Stimulated activated CD8-positive, alpha-beta memory T cell treated with anti-CD3 and anti-CD28 coated beads, Interleukin-4, amount 100 ng/mL, for 1 hour (primary cell): ENCODE data around the gene HOXA5.

ENCODE experiments used
- DNase-seq, 2 donors: peaks; one replicate each; pipeline ENCODE4 v3.0.0-alpha.2; 2020; ENCODE audit warnings: low read depth in 2 of 2, low spot score in 1 of 2

HOXA5 gene

DNA sequence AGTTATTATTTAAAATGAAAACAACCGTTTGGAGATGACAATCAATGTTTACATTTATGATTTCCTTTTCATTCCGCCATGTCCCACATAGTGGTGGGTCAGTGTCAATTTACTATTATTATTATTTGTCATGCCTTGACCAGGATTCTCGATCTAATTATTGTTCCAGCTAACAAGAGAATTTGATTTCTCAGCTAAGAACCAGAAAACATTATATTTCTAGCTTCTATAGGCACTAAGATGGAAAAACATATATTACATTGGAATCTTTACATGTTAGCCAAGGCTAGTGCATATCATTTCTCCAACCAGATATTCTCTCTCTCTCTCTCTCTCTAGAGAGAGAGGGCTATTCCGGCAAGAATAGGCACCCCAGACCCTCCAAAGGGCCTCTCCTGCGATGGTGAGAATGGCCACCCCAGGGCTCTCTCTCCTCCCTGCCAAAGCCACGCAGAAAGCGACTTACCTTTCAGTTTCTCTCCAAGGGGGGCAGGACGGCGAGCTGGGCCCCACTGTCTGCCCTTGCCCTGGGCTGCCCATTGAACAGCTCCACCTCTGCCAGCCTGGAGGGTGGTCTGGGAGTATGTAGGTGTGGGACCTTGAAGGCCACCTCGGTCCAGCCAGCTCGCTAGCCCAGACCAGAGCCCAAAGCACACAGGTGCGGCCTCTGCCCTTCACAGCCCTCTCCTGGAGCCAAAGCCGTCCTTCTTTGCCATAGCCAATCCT is 6.5 kb upstream of the HOXA5 start:
- no peak for DNase-seq

DNA sequence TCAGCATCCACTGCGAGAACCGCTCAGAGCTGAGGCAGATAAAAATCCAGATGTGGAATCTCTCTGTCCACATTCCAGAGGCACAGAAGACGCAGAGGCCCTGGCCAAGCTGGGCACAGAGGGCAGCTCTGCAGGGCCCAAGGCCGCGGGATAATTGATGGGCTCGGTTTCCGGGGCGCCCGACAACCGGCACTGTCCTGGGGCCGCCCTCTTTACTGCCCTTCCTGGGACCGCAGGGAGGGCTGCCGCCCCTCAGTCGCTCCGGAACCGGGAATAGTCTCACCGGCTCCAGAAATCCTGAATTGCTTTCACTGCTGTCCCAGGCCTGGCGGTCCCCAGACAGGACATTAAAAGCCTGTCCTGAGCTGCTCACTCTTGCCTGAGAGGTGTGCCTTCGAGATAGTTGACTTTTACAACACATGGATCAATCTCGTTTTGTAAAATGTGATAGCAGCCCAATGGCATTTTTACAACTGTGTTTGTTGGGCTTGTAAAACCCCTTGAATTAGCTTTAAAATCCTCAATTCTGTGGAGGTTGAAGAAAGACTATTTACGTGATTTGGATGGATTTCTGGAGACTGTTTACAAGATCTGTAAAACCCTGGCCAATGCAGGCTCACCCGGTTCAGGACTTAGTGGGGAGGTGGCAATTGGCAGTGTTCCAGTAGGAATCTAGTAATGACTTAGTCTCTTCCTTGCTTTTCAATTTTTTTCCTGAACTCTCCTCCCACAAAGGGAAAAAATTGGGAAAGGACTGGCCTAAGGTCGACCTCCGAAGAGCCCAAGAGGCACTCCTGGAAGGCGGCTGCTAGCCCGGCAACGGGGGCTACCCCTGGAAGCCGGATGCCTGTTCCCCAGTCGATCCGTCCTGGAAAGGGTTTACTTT is 5.5 kb upstream of the HOXA5 start:
- DNase-seq = no peak

DNA sequence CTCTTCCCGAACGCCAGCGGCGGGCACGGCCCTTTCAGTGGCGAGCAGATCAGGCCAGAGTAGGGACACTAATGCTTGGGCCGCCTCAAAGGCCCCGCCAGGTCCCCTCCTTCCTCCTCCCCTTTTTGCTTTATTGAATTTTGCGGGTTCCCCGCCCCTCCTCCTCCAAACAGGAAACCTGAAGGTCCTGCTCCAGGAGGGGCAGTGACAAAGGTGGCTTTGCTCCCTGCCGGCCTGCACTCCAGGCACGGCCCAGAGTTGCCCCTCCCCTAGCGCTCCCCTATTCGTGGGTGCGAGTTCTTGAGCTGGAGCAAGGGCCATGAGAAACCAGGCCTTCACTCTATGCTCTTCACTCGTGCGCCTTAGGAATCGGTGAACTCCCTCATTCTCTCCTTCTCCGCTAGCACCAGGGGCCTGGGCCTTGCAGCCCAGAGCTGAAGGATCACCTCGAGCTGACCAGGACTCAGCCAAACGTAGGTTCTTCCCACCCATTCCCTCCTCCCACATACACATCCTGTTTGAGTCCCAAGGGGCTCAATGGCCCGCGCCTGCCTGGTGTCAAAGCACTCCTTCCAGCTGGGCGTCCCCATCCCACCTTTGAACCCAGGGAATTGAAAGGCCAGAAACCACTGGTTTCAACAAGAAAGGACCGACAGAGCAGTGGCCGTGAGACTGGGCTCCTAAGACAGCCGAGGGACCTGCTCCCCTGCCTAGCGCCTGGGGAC is 4.7 kb upstream of the HOXA5 start:
- DNase-seq = no peak

DNA sequence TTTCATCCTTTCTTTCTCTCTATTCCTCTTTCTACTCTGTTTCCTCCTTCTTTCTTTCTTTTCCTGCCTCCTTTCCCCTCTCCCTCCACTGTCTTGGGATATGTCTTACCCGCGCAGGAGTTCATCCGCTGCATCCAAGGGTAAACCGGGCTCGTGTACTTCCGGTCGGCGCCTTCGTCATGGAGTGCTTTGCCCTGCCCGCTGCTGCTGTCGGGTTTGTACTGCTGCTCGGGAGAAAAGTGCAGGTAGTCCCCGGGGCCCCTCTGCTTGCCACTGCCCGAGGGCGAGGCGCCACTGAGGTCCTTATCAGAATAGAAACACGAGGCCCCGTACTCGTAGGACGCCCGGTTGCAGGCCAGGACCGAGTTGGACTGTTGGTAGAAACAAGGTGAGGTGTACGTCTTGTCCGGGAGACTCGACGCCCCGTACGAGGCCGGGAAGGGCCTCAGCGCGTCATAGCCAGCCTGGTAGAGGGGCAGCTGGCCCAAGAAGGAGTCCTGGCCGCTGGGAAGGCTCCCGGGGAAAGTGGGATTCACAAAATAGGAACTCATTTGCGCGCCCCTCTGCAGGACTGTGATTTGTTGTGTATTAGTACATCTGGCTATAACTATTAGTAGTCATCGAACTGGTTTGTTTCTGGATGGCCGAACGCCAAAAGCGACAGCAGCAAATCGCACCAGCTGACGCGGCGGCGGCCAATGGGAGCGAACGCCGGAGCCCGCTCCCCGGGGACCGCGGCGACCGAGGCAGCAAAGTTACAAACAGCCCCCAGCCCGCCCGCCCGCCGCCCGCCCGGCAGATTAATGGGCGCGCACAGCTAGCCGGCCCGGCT is 3.9 kb upstream of the HOXA5 start, which contains the start of gene HOXA6:
TSS of gene HOXA6 (minus strand) at position 576 of the 832 bp plus-strand sequence. CDS start at position 551, 25 bp downstream.
- no peak for DNase-seq

DNA sequence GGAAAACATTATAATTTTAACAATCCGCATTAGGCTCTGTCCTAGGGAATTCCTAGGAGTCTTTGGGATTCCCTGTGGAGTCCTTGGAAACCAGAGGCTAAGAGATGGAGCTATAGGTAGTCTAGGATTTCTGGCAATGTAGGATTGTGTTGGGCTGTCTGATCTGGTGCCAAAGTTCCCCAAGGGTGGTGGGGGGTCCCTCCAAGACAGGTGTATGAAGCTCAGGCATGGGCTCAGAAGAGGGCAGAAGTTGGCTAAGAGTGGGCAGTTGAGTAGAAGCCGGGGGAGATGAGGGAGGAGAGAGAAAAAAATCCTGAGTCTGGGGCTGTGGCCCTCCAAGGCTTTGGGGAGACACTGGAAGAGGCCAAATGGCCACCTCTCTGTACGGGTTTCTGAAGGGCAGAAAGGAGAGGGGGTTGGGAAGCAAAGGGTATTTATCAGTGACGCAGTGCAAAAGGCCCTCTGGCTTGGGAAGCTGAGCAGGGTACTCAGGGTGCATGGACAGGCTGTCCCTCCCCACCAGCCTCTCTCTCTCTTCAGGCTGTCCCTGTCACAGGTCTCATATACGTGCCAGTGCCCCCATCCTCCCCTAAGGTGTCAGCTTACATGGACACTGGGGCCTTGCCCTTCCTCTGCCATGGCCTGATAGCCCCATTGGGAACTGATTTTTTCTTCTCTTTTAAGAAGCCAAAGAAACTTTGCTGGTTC is 3.2 kb upstream of the HOXA5 start:
- no peak for DNase-seq

DNA sequence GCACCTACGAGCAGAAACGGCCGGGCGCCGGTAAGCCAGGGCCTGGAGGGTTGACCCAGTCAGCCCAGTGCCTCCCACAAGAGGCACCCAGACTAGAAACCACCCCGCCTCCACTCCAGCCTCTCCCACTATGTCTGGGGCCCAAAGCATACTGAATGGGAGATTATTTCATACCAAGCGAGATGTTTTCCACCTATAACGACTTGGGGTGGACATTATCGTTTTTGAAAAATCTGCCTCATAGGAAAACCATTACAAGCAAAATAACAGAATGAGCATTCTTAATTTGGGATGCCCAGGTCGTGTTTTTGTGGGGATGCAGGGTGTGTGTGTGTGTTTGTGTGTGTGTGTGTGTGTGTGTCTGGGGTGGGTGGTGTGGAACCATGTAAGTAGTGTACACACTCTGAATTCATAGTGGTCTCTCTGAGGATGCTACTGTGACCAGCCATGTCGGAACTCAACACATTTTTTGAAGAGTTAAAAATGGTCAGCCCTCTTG is 2.5 kb upstream of the HOXA5 start:
- no peak for DNase-seq

DNA sequence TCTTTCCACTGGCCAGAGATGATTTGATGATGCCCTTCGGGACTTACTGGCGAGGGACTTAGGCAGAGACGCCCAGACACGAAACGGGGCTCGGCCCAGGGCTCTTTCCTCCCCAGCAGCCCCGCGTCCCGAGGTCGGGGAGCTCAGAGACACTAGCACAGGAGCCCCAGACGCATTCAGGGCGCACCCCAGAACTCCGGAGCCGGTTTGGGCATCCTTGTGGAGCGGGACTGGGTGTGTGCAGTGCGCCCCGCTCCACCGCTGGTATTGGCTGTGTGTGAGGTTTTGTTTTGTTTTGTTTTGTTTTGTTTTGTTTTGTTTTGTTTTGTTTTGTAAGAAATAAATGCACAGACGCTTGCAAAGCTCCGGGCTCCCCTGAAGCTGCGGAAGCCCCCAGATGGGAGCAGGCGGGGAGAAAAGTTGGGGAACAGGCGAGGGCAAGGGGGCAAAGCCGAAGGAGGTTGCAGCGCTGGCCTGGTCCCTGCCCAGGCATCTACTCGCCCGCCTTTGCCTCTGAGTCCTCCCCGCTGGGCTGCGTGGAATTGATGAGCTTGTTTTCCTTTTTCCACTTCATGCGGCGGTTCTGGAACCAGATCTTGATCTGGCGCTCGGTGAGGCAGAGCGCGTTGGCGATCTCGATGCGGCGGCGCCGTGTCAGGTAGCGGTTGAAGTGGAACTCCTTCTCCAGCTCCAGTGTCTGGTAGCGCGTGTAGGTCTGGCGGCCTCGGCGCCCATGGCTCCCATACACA is 1.9 kb upstream of the HOXA5 start:
- DNase-seq = no peak

DNA sequence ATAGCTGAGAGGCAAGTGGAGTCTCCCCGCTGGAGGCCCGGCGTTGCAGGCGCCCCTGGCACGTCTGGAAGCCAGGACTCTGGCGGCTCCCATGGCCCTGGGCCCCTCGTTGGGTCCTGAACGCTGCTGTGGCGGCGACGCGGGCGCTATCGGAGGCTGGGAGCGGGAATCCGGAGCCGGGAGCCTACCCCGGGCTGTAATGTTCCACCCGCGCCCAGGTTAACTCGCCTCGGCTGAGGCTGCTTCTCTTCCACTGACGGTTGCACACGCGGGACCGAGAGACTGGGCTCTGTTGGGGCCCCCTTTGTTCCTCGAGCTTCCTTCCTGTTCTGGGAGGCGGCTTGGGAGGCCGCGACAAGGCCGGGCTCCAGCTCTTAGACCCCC is 1.3 kb upstream of the HOXA5 start:
- DNase-seq = no peak

DNA sequence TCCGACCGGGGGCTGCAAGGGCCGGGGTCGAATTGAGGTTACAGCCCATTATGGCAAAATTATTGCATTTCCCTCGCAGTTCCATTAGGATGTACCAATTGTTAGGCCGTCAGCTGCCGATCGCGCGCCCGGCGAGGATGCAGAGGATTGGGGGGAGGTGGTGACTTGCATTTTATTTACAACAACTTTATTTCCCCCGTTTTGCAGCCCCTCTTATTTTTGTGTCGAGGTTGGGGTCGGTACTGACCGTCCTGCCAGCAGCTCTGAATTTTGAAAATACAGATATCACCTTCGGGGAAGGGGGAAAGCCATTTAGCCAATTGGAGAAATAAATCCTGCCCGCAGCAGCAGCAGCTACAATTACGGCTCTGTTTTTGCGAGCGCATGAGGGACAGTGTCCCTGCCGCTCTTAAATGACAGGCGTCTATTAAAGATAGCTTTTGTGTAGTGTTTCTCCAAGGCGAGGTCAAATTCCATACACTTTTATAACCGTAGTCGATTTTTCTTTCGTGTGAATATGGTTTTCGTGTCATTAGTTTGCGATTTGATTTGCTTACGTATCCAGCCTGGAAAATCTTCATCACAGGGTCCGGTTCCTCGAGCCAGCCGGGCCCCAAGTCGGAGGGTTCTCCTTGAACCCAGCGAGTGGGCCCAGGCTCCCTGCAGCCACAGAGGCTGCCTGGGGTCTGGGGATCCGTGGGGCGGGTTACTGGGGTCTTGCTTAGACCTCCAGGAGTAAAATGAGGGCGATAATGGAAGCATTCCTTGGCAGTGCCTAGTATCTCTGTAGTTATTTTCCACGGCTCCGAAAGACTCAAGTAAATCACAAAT is 684 bp upstream of the HOXA5 start:
- no peak for DNase-seq

DNA sequence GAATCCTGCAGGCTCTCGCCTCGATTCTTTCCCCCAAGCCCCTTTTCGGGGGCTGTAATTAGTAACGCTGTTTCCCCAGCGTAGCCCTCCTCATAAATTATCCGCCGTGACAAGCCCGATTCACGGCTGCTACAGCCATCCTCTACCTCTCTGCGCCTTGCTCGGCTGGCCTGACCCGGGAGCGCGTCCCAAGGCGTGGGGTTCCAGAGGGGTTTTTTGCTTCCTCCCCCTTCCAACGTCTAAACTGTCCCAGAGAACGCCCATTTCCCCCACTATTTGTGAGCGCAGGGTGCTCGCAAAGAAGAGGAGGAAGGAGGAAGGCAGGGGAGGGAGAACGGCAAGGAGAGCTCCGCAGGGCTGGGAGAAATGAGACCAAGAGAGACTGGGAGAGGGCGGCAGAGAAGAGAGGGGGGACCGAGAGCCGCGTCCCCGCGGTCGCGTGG is 880 bp downstream of the HOXA5 start:
- no peak for DNase-seq

DNA sequence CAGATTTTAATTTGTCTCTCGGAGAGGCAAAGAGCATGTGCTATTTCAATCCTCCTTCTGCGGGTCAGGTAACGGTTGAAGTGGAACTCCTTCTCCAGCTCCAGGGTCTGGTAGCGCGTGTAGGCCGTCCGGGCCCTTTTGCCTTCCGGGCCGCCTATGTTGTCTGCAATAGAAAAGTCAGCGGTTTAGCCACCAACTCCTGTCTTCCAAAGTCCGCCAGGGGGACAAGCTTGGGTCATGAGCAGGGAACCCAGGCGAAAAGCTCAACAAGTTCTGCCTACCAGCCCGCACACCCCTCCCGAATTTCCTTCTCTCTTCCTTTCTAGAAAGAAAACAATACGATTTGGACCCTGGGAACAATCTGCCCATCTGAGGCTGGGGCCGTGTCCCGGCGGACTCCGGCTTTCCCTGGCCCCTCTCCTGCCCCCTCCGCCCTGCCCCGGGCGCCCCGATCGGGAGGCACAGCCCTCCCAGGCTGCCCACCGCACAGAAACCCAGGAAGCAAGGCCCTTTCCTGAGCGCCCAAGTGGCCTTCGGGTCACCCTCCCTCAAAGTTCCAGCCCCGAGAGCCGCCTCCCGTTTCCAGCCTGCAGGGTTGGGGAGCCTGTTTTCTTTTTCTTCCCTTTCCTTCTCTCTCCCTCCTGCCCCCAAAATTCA is 1.4 kb downstream of the HOXA5 start:
- no peak for DNase-seq

DNA sequence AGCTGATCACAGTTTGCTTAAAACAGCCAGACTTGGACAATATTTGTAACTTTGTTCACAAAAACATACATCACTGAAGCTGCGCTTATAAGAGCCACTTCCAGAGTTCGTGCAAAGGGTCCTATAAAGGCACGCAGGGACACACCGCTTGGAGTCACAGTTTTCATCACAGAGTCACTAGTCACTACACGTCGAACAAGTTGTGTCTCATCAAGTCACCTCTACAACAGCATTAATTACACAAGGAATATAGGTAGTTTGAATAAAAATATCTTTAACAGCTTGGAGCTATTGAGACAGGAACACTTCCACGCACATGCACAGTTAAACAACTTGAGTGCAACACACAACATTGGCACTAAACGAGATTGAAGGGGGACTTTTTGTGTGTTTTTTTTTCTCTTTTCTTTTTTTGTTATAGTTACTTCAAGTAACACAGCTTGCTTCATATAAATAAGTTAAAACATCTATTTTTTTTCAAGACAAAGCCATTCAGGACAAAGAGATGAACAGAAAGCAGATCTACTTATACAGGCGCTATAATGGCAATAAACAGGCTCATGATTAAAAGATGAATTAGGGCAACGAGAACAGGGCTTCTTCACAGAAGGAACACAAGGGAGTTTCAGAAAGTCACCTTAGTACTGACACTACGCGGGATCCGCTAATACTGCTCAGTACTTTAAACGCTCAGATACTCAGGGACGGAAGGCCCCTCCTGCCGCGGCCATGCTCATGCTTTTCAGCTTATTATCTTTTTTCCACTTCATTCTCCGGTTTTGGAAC is 2.2 kb downstream of the HOXA5 start:
- DNase-seq = no peak

DNA sequence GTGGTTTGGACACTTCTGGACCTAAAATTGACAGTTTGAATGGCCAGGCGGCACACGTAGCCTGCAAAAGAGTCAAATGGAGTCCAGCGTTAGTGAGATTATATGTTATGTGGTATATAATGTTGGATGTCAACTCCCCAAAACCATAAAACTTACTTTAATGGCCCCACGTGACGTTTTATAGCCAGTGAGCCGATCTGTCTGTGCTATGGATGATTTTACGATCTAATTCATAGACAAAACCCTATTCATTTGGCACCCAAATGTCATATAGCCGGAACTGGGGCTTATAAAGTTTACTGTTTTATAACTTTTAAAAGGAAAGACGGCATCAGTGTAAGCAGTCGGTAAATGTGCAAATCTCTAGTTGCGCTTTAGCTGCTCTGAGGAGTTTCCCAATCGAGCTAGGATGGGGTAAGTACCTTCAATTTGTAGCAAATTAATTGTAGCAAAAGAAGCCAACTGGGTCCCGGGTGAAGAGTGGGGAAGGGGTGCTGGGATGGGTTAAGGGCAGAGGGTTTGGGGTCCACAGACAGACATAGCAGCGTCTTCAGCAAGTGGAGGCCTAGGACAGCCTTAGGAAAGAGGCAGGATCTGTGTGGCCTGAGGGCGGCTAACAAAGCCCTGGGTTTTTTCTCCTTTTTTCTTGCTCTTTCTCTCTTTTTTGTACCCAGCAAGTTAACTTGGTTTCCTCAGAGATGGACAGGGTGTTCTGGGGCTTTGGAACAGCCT is 3.2 kb downstream of the HOXA5 start:
- no peak for DNase-seq

DNA sequence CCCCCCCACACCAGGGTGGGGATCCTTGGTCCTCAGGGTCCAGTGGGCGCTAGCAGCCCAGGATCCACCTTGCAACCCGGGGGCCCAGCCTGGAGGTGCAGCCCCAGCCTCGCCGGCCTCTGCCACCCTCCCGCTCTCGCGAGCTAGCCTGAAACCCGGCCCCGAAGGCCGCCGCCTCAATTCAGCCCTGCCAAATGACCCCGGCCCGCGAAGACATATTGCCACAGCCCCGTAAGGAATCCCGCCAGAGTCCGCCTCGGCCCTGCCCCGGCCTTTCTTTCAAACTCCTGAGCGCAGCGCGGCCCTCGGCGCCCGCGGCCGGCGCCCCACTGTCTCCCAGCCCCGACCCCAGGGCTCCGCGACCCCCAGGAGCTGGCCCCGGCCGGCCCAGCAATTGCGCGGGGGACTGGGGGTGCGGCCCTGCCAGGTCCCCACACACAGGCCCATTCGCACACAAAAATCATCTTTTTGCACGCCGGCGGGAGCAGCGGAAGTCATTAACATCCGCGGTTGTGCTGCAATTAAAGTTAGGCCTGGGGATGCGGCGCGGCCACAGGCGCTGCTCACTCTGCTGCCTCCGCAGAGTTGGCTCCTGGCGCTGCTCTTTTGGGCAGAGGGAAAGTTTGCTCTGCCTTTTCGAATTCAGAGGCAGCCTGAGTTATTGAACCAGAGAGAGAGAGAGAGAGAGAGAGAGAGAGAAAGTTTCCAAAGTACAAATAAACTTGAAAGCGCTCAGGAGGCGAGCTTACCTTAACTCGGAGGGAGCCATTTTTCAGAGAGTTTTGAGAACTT is 4.0 kb downstream of the HOXA5 start:
- no peak for DNase-seq

DNA sequence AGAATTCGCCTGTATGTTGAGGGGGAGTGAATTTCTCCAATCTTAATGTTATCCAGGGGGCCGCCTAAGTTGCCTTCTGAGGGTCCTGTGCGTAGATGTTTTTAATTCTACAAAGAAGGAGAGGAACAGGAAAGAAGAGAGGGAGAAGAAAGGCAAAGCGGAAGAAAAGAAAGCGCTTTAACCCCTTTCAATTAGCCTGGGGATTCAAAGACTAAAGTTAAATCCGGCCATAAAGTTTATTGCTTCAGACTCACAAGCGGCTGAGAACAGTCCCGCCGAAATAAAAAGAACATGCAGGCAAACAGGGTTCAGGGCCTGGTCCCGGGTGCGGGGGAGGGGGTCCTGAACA is 4.5 kb downstream of the HOXA5 start:
- no peak for DNase-seq

DNA sequence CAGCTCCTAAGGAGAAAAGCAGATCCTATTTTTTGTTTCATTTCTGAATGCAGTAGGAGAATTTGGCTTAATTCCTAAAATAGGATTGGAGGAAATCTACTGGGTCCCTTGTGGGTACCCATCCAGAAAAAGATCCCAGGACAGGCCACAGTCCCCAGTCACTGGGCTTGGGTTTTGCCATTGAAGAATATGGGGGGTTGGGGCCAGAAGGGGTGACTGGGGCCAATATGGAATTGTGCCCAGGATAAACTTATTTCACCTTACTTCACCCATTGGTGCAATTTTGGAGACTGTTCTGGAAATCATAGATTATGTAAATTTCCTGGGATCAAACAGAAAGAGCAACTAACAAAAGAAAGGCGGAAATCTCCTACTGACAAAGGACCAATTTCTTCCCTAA is 5.0 kb downstream of the HOXA5 start:
- no peak for DNase-seq
